ENCODE results near the gene LASP1.

Gene LASP1

GRCh38 chr17:38918916-38919315 lies 49.1 kb downstream of the LASP1 start:
- in situ Hi-C loops (cut with MboI; ENCODE audit: low pct_unique_long_range_greater_than_20kb, low sequenced_read_pairs, unreplicated experiment), result no loop called here
- TF ChIP-seq CTCF (IDR thresholded peaks at IDR 0.05; ENCODE audit: extremely low read depth, insufficient read depth, missing control alignments), result no peak

GRCh38 chr17:38919316-38920078 lies 49.6 kb downstream of the LASP1 start:
- no peak for TF ChIP-seq CTCF (IDR thresholded peaks at IDR 0.05; ENCODE audit: extremely low read depth, insufficient read depth, missing control alignments)
- in situ Hi-C loops (cut with MboI; ENCODE audit: low pct_unique_long_range_greater_than_20kb, low sequenced_read_pairs, unreplicated experiment), result no loop called here
- no peak for DNase-seq (ENCODE audit: low spot score)

More at GRCh38 chr17:38918916-38919315, 49.1 kb downstream of the LASP1 start:
- DNase-seq (ENCODE audit: low spot score), result no peak

- no peak for TF ChIP-seq CTCF (IDR thresholded peaks at IDR 0.05; ENCODE audit: extremely low read depth, insufficient read depth, missing control alignments)
- in situ Hi-C loops (cut with MboI; ENCODE audit: low pct_unique_long_range_greater_than_20kb, low sequenced_read_pairs, unreplicated experiment), result no loop called here
- no peak for DNase-seq (ENCODE audit: low spot score)
These were observed 50.8 kb downstream of the LASP1 start for GRCh38 chr17:38920374-38921291.

GRCh38 chr17:38921756-38922411 lies 52.0 kb downstream of the LASP1 start:
- no peak for TF ChIP-seq CTCF (IDR thresholded peaks at IDR 0.05; ENCODE audit: extremely low read depth, insufficient read depth, missing control alignments)
- DNase-seq (ENCODE audit: low spot score), result no peak
- in situ Hi-C loops (cut with MboI; ENCODE audit: low pct_unique_long_range_greater_than_20kb, low sequenced_read_pairs, unreplicated experiment), result no loop called here

- no peak for TF ChIP-seq CTCF (IDR thresholded peaks at IDR 0.05; ENCODE audit: extremely low read depth, insufficient read depth, missing control alignments)
- DNase-seq (ENCODE audit: low spot score), result no peak
- in situ Hi-C loops (cut with MboI; ENCODE audit: low pct_unique_long_range_greater_than_20kb, low sequenced_read_pairs, unreplicated experiment), result no loop called here
These were observed 52.9 kb downstream of the LASP1 start for GRCh38 chr17:38922538-38923297.

All from GM13977 (cell line).